H1 (cell line): ENCODE results near the gene CERT1. TPM values are rescaled to one million over a fixed set of nuclear protein-coding genes. Genes with fewer than 3 reads are reported as not detected.

Experiments
- CTCF ChIA-PET: fragments of 300-600 bp; sonication (Branson Sonifier 250); formaldehyde crosslinking; loops from one replicate; lab custom pipeline; 2021; ENCODE audit not compliant: partially characterized antibody; lab: Charles Lee
- POLR2A ChIA-PET: fragments of 300-600 bp; sonication (Branson Sonifier 250); formaldehyde crosslinking; loops from one replicate; lab custom pipeline; 2021; ENCODE audit warnings: inconsistent platforms; ENCODE audit not compliant: partially characterized antibody; lab: Charles Lee
- DNase-seq, 2 experiments: peaks; one replicate each; pipeline versions ENCODE4 v3.0.0 to v3.0.0-alpha.2; 2010 to 2022; ENCODE audit warnings: low spot score in 2 of 2, low read depth in 1 of 2, mixed read lengths in 1 of 2
- FAIRE-seq: peaks from 2 replicates; lab custom pipeline; 2011; peaks lifted over from hg19 to GRCh38; lab: Jason Lieb, UNC
- H2AFZ ChIP-seq: 2 replicates; pipeline ENCODE4 v1.8.1; 2012; ENCODE audit warnings: low read length, inconsistent platforms
- H2AK5ac ChIP-seq: 2 replicates; pipeline ENCODE4 v1.6.1; 2013; ENCODE audit warnings: low read depth, low read length
- H2BK120ac ChIP-seq: replicated peaks from 2 replicates; pipeline ENCODE3; 2013; ENCODE audit warnings: low read depth, low read length, inconsistent platforms
- H2BK12ac ChIP-seq: 2 replicates; pipeline ENCODE4 v1.6.1; 2013; ENCODE audit warnings: low read depth, low read length
- H2BK15ac ChIP-seq: 2 replicates; pipeline ENCODE4 v1.6.1; 2013; ENCODE audit warnings: low read length
- H2BK20ac ChIP-seq: 2 replicates; pipeline ENCODE4 v1.6.1; 2013; ENCODE audit warnings: low read length
- H2BK5ac ChIP-seq: 2 replicates; pipeline ENCODE4 v1.6.1; 2013; ENCODE audit warnings: low read depth, low read length
- H3K14ac ChIP-seq: 2 replicates; pipeline ENCODE4 v1.6.1; 2013; ENCODE audit warnings: inconsistent platforms; ENCODE audit not compliant: insufficient read length
- H3K18ac ChIP-seq: 2 replicates; pipeline ENCODE4 v1.6.1; 2013; ENCODE audit warnings: low read length; ENCODE audit errors: extremely low read depth
- H3K23ac ChIP-seq: 2 replicates; pipeline ENCODE4 v1.6.1; 2013; ENCODE audit warnings: inconsistent platforms; ENCODE audit not compliant: insufficient read length
- H3K23me2 ChIP-seq: 2 replicates; pipeline ENCODE4 v1.6.1; 2013; ENCODE audit warnings: low read depth, low read length
- H3K27ac ChIP-seq: 2 replicates; pipeline ENCODE4 v1.6.1; 2011; ENCODE audit warnings: low read depth, low read length, inconsistent platforms
- H3K27me3 ChIP-seq, 4 experiments: replicated peaks in 1 of 4; 1 replicate in 1 of 4; 2 replicates in 3 of 4; pipeline versions ENCODE4 v1.6.1 to v1.8.1; 2011 to 2013; ENCODE audit warnings: low read length in 3 of 4, mild to moderate bottlenecking in 3 of 4, inconsistent platforms in 2 of 4, mixed read lengths in 2 of 4, moderate library complexity in 1 of 4; ENCODE audit not compliant: control insufficient read depth in 3 of 4, insufficient read depth in 3 of 4; ENCODE audit errors: extremely low read depth in 1 of 4
- H3K36me3 ChIP-seq, 4 experiments: 2 replicates each; pipeline versions ENCODE4 v1.6.1 to v1.8.1; 2011 to 2013; ENCODE audit warnings: mild to moderate bottlenecking in 4 of 4, low read length in 3 of 4, moderate library complexity in 2 of 4, control low read depth in 1 of 4, inconsistent platforms in 1 of 4; ENCODE audit not compliant: insufficient read depth in 4 of 4, control insufficient read depth in 2 of 4
- H3K4ac ChIP-seq: replicated peaks from 2 replicates; pipeline ENCODE3; 2013; ENCODE audit warnings: low read length, low read depth, mixed read lengths, inconsistent platforms; ENCODE audit not compliant: insufficient read length
- H3K4me1 ChIP-seq, 4 experiments: replicated peaks in 1 of 4; 1 replicate in 1 of 4; 2 replicates in 3 of 4; pipeline versions ENCODE4 v1.6.1 to v1.8.1; 2011 to 2013; ENCODE audit warnings: low read length in 3 of 4, inconsistent platforms in 2 of 4, mixed read lengths in 1 of 4; ENCODE audit not compliant: insufficient read depth in 4 of 4, control insufficient read depth in 3 of 4
- H3K4me2 ChIP-seq, 2 experiments: 2 replicates each; pipeline versions ENCODE4 v1.6.1 to v1.8.1; 2011 to 2013; ENCODE audit warnings: low read depth in 2 of 2, low read length in 2 of 2, control low read depth in 1 of 2, inconsistent platforms in 1 of 2, mild to moderate bottlenecking in 1 of 2; ENCODE audit not compliant: insufficient read depth in 1 of 2
- H3K4me3 ChIP-seq, 4 experiments: fragments of 200-600, 300-600 bp in 1 of 4; sonication (generic), shearing (Covaris generic), sonication (Bioruptor Twin) in 1 of 4; 2 replicates each; pipeline versions ENCODE4 v1.5.1 to v1.8.1; 2011 to 2016; ENCODE audit warnings: low read length in 4 of 4, low read depth in 3 of 4, control low read depth in 2 of 4, inconsistent platforms in 2 of 4, mild to moderate bottlenecking in 2 of 4, mixed read lengths in 1 of 4, moderate library complexity in 1 of 4; ENCODE audit not compliant: insufficient read depth in 2 of 4; ENCODE audit errors: extremely low read depth in 1 of 4
- H3K56ac ChIP-seq: replicated peaks from 2 replicates; pipeline ENCODE3; 2013; ENCODE audit warnings: low read depth, mild to moderate bottlenecking, mixed read lengths, low read length, inconsistent platforms; ENCODE audit not compliant: insufficient read length
- H3K79me1 ChIP-seq: 2 replicates; pipeline ENCODE4 v1.6.1; 2013; ENCODE audit warnings: low read depth, low read length, control low read depth
- H3K79me2 ChIP-seq, 2 experiments: 2 replicates each; pipeline versions ENCODE4 v1.6.1 to v1.8.1; 2012 to 2013; ENCODE audit warnings: low read length in 2 of 2, mild to moderate bottlenecking in 2 of 2, inconsistent platforms in 1 of 2; ENCODE audit not compliant: insufficient read depth in 2 of 2, control insufficient read depth in 1 of 2
- H3K9ac ChIP-seq, 4 experiments: replicated peaks in 1 of 4; 1 replicate in 1 of 4; 2 replicates in 3 of 4; pipeline versions ENCODE4 v1.6.1 to v1.8.1; 2011 to 2013; ENCODE audit warnings: low read depth in 3 of 4, low read length in 3 of 4, control low read depth in 2 of 4, mild to moderate bottlenecking in 2 of 4, moderate library complexity in 2 of 4, inconsistent platforms in 1 of 4; ENCODE audit errors: extremely low read depth in 1 of 4
- H3K9me3 ChIP-seq, 2 experiments: 2 replicates each; pipeline versions ENCODE4 v1.6.1 to v1.8.1; 2012 to 2013; ENCODE audit warnings: mild to moderate bottlenecking in 2 of 2, moderate library complexity in 2 of 2, control low read depth in 1 of 2, inconsistent platforms in 1 of 2, low read depth in 1 of 2, low read length in 1 of 2, mixed read lengths in 1 of 2; ENCODE audit not compliant: insufficient read depth in 2 of 2
- H4K20me1 ChIP-seq, 2 experiments: replicated peaks in 1 of 2; 2 replicates each; pipeline versions ENCODE3 to v1.8.1; 2011 to 2013; ENCODE audit warnings: inconsistent platforms in 2 of 2, low read length in 2 of 2, mild to moderate bottlenecking in 1 of 2; ENCODE audit not compliant: insufficient read depth in 2 of 2, control insufficient read depth in 1 of 2
- H4K5ac ChIP-seq: 2 replicates; pipeline ENCODE4 v1.6.1; 2013; ENCODE audit warnings: low read length, low read depth, mixed read lengths, inconsistent platforms; ENCODE audit not compliant: insufficient read length
- H4K8ac ChIP-seq: 2 replicates; pipeline ENCODE4 v1.8.0; 2013; ENCODE audit warnings: mild to moderate bottlenecking, moderate library complexity, low read length, inconsistent platforms; ENCODE audit not compliant: insufficient read depth; ENCODE audit errors: extremely low read depth
- H4K91ac ChIP-seq: replicated peaks from 2 replicates; pipeline ENCODE3; 2013; ENCODE audit warnings: low read length, mixed read lengths, inconsistent platforms; ENCODE audit not compliant: insufficient read length
- ASH2L ChIP-seq: fragments of 200-600, 300-600 bp; sonication (generic); IDR thresholded peaks from one replicate; pipeline ENCODE4 v1.7.1; 2017; ENCODE audit warnings: low read length
- ATF3 ChIP-seq: IDR thresholded peaks from 2 replicates; pipeline ENCODE4 v1.6.1; 2011; ENCODE audit warnings: low read depth, mild to moderate bottlenecking, low read length; ENCODE audit not compliant: insufficient read depth
- CREB1 ChIP-seq: IDR thresholded peaks from 2 replicates; pipeline ENCODE4 v1.6.1; 2012; ENCODE audit warnings: inconsistent platforms
- E2F6 ChIP-seq: IDR thresholded peaks from 2 replicates; pipeline ENCODE4 v1.6.1; 2012; ENCODE audit warnings: inconsistent platforms
- EGR1 ChIP-seq: IDR thresholded peaks from 2 replicates; pipeline ENCODE4 v1.6.1; 2011; ENCODE audit warnings: low read depth, low read length, borderline replicate concordance
- GABPA ChIP-seq: IDR thresholded peaks from 2 replicates; pipeline ENCODE4 v1.6.1; 2011; ENCODE audit warnings: mild to moderate bottlenecking, low read length, moderate library complexity, borderline replicate concordance; ENCODE audit not compliant: insufficient read depth
- HDAC6 ChIP-seq: IDR thresholded peaks from one replicate; pipeline ENCODE4 v1.7.1; 2012; ENCODE audit warnings: low read depth, mild to moderate bottlenecking, inconsistent platforms, low read length, moderate library complexity
- POLR2AphosphoS5 ChIP-seq: IDR thresholded peaks from 2 replicates; pipeline ENCODE4 v1.6.1; 2011; ENCODE audit warnings: low read depth, low read length
- SIN3A ChIP-seq, 2 experiments: IDR thresholded peaks in 1 of 2; conservative IDR thresholded peaks in 1 of 2; 2 replicates each; pipeline ENCODE4 v1.6.1; 2011 to 2012; ENCODE audit warnings: low read length in 2 of 2, improper control_type of control experiment in 1 of 2, low read depth in 1 of 2, mild to moderate bottlenecking in 1 of 2
- SIRT6 ChIP-seq: IDR thresholded peaks from one replicate; pipeline ENCODE4 v1.7.1; 2012; ENCODE audit warnings: low read length, inconsistent platforms
- SRF ChIP-seq: IDR thresholded peaks from 2 replicates; pipeline ENCODE4 v1.6.1; 2011; ENCODE audit warnings: mild to moderate bottlenecking, low read depth, low read length, moderate library complexity
- TCF12 ChIP-seq: IDR thresholded peaks from 2 replicates; pipeline ENCODE4 v1.6.1; 2011; ENCODE audit warnings: low read depth, mild to moderate bottlenecking, low read length
- WGBS, 2 experiments: shearing (Covaris generic) in 1 of 2; methylation state at CpG; one replicate each; pipeline versions ENCODE4 v1.1.6 to v1.1.7; 2013 to 2015; ENCODE audit warnings: low lambda C conversion rate in 2 of 2, mixed read lengths in 2 of 2, inconsistent platforms in 1 of 2, low coverage in 1 of 2, missing lambda C conversion rate in 1 of 2; ENCODE audit not compliant: insufficient replicate concordance in 2 of 2, insufficient coverage in 1 of 2, insufficient read length in 1 of 2; ENCODE audit errors: extremely low coverage in 1 of 2, missing lambda C conversion rate in 1 of 2; 5-methylcytosine and 5-hydroxymethylcytosine counted together
- polyA plus RNA-seq, 7 experiments: library from polyadenylated mRNA; depleted of rRNA in 3 of 7; stranded (reverse) in 5 of 7; unstranded in 2 of 7; fragments of >200 nt in 5 of 7; fragments of 200-250 nt in 2 of 7; gene quantifications; 1 replicate in 5 of 7; 2 replicates in 1 of 7; 4 replicates in 1 of 7; pipeline versions ENCODE4 v1.2.1 to v1.2.3, GENCODE V29; 2011 to 2013; ENCODE audit warnings: missing spikeins in 2 of 7, mixed read lengths in 2 of 7
- total RNA-seq: library from RNA; stranded (reverse); fragmentation: NEBNext Ultra II Directional; extraction: Animal tissue kit (Norgen Biotek cat#: 25700); gene quantifications from 2 replicates; pipeline ENCODE4 v1.2.1, GENCODE V29; 2021

CERT1 gene
- total and polyA plus RNA-seq, 2 of the 8 experiments (the other 6 are each of a cell fraction or from before 2014, with no cell fraction given), result 7.8 to 55.3 TPM

- Histone ChIP-seq H2AFZ (no peak overlapping the region), H3K23ac (no peak overlapping the region), H2BK20ac (no peak overlapping the region), H2AK5ac (no peak overlapping the region), H4K91ac (no peak overlapping the region), H4K5ac (no peak overlapping the region), H3K9me3 (no peaks in the 10 kb centered on the region), H3K4me1 (no peaks in the 10 kb centered on the region), H3K4ac (no peak overlapping the region), H3K4me3 (no peak overlapping the region), H3K79me1 (no peaks in the 10 kb centered on the region), H3K18ac (no peak overlapping the region), H3K9ac (no peak overlapping the region), H3K27ac (no peak overlapping the region), H2BK15ac (no peak overlapping the region), H2BK120ac (no peak overlapping the region), H3K79me2 (no peaks in the 10 kb centered on the region), H4K8ac (no peak overlapping the region), H2BK5ac (no peak overlapping the region), H3K23me2 (no peaks in the 10 kb centered on the region), H3K27me3 (no peaks in the 10 kb centered on the region), H3K14ac (no peak overlapping the region), H3K36me3 (peaks cover 13 to 31% (median 18%) of the 10 kb centered on the region in 4 experiments), H3K56ac (no peak overlapping the region), H4K20me1 (peaks cover 4% of the 10 kb centered on the region in 2 experiments), H3K4me2 (no peak overlapping the region), H2BK12ac (no peak overlapping the region)
- 88% methylated on average over 7 of the region's 7 CpGs; no CpG with 5 or more reads in 1 of the 2 experiments for WGBS, 2 experiments
- ChIA-PET POLR2A (interaction anchor here (1.0 to 1.6 kb wide), 5 partner anchors 9 to 318 kb away, joined by 3 to 4 read pairs (median 3); partner anchors contain the start of gene HMGCR), CTCF (interaction anchor here (0.7 to 1.8 kb wide), 5 partner anchors 10 to 176 kb away, joined by 3 to 6 read pairs (median 4); no protein-coding TSS in a partner anchor)
- FAIRE-seq (no peak), DNase-seq (no peak)
- no peak for TF ChIP-seq ATF3
- TF ChIP-seq GABPA, result no peak
- no peak for TF ChIP-seq HDAC6
- no peak for TF ChIP-seq SIRT6
- TF ChIP-seq CREB1, result no peak
- TF ChIP-seq POLR2AphosphoS5, result no peak
- no peak for TF ChIP-seq EGR1
- no peak for TF ChIP-seq TCF12
- TF ChIP-seq ASH2L, result no peak
- no peak for TF ChIP-seq SIN3A (conservative IDR thresholded peaks at IDR 0.05 in 1 of 2, IDR thresholded peaks at IDR 0.05 in 1 of 2; ENCODE audit: low read depth in 1 of 2, low read length in 2 of 2)
- no peak for TF ChIP-seq SRF
- no peak for TF ChIP-seq E2F6
Observed at GRCh38 chr5:75364571-75365280, 146.7 kb downstream of the CERT1 start.
